Body of pancreas (tissue), 4 donors: Measurements from ENCODE around the gene SLC15A2. TPM values are rescaled to one million over a fixed set of nuclear protein-coding genes. Genes with fewer than 3 reads are reported as not detected.
A peak's percentile ranks its signal among the peaks of the same experiment; 100 is the strongest.
"Not testable (repeated sequence)": the region's sequence is repeated elsewhere in the genome, so short reads cannot be mapped to it uniquely, and the experiment has no call there.

Source experiments
- ATAC-seq: fragments of 150-250 bp; one replicate; pipeline ENCODE4 v1.9.1; 2016
- DNase-seq, 4 donors: peaks; one replicate each; pipeline ENCODE4 v3.0.0-alpha.2; 2019
- H3K27ac ChIP-seq, 4 donors: fragments of 200-600 bp; sonication (generic); 1 replicate in 3 of 4; 2 replicates in 1 of 4; pipeline versions ENCODE4 v1.5.1 to v1.6.1; 2016 to 2019; ENCODE audit warnings: mild to moderate bottlenecking in 1 of 4, mixed read lengths in 1 of 4, moderate library complexity in 1 of 4
- H3K27me3 ChIP-seq, 2 donors: fragments of 200-600 bp; sonication (generic); one replicate each; pipeline ENCODE4 v1.6.0; 2016; ENCODE audit warnings: mild to moderate bottlenecking in 1 of 2
- H3K36me3 ChIP-seq, 2 donors: fragments of 200-600 bp; sonication (generic); replicated peaks in 1 of 2; 2 replicates each; pipeline ENCODE4 v1.5.1; 2016; ENCODE audit warnings: low read depth in 2 of 2; ENCODE audit not compliant: insufficient read depth in 1 of 2
- H3K4me1 ChIP-seq: fragments of 200-600 bp; sonication (generic); one replicate; pipeline ENCODE4 v1.6.0; 2016
- H3K4me3 ChIP-seq, 2 donors: fragments of 200-600 bp; sonication (generic); 1 replicate in 1 of 2; 2 replicates in 1 of 2; pipeline ENCODE4 v1.5.1; 2016 to 2019
- H3K9me3 ChIP-seq, 3 donors: fragments of 200-600 bp; sonication (generic); 1 replicate in 2 of 3; 2 replicates in 1 of 3; pipeline ENCODE4 v1.5.1; 2016
- CTCF ChIP-seq, 7 experiments: fragments of 450-650 bp in 4 of 7; fragments of 200-600 bp in 3 of 7; sonication (generic) in 3 of 7; IDR thresholded peaks; one replicate each; pipeline ENCODE4 v1.5.1; 2016 to 2019; ENCODE audit warnings: antibody characterized with exemption in 7 of 7
- POLR2A ChIP-seq, 3 donors: fragments of 450-650 bp; IDR thresholded peaks; one replicate each; pipeline ENCODE4 v1.6.1; 2016; ENCODE audit warnings: antibody characterized with exemption in 3 of 3, mild to moderate bottlenecking in 2 of 3
- WGBS, 2 donors: methylation state at CpG; one replicate each; pipeline ENCODE4 v1.1.5; 2017; 5-methylcytosine and 5-hydroxymethylcytosine counted together
- intact Hi-C: fragments of 100-400 bp; cut with DNase I; formaldehyde crosslinking; loops from one replicate; pipeline ENCODE4 v1.15.1; 2023
- total RNA-seq, 2 donors: library from RNA; depleted of rRNA; stranded (reverse); fragments of >200 nt; gene quantifications; one replicate each; pipeline ENCODE4 v1.1.0, GENCODE V29; 2016

SLC15A2 gene
- total RNA-seq, 2 donors from 2014 or later = 2.3 TPM

GRCh38 chr3:121918779-121919483 lies 24.7 kb downstream of the SLC15A2 start:
- intact Hi-C loops = no loop called here
- no peak for ATAC-seq
- TF ChIP-seq POLR2A (IDR thresholded peaks at IDR 0.05) (no peak), CTCF (IDR thresholded peaks at IDR 0.05) (no peak)

GRCh38 chr3:121924734-121925133 lies 30.5 kb downstream of the SLC15A2 start:
- H3K27ac ChIP-seq = no peak overlapping the region
- H3K4me3 ChIP-seq = no peak overlapping the region
- intact Hi-C loops = no loop called here
- H3K27me3 ChIP-seq = no peaks in the 10 kb centered on the region
- ATAC-seq (no peak), DNase-seq (no peak)
- no peak for TF ChIP-seq POLR2A (IDR thresholded peaks at IDR 0.05)
- no peak for TF ChIP-seq CTCF (IDR thresholded peaks at IDR 0.05)
- no peaks in the 10 kb centered on the region for H3K9me3 ChIP-seq
- peaks cover 0 to 2% of the 10 kb centered on the region in 2 donors for H3K36me3 ChIP-seq
- H3K4me1 ChIP-seq = no peaks in the 10 kb centered on the region
- 44 to 63% methylated on average over 3 of the region's 3 CpGs for WGBS, 2 donors

More at GRCh38 chr3:121918779-121919483, 24.7 kb downstream of the SLC15A2 start:
- 91 to 95% methylated on average over 19 of the region's 19 CpGs for WGBS, 2 donors
- peaks cover 0 to 2% of the 10 kb centered on the region in 2 donors for H3K36me3 ChIP-seq
- H3K27ac ChIP-seq = no peak overlapping the region
- no peaks in the 10 kb centered on the region for H3K9me3 ChIP-seq
- no peak for DNase-seq
- H3K4me3 ChIP-seq = no peak overlapping the region
- H3K27me3 ChIP-seq = no peaks in the 10 kb centered on the region
- peaks cover 4% of the 10 kb centered on the region for H3K4me1 ChIP-seq

GRCh38 chr3:121926380-121926779 lies 32.2 kb downstream of the SLC15A2 start:
- 93% methylated on average over 1 of the region's 1 CpG; no CpG with 5 or more reads in 1 of the 2 donors for WGBS, 2 donors
- peaks cover 0 to 3% of the 10 kb centered on the region in 2 donors for H3K36me3 ChIP-seq
- no peak overlapping the region for H3K27ac ChIP-seq
- H3K27me3 ChIP-seq = no peaks in the 10 kb centered on the region
- H3K4me1 ChIP-seq = no peaks in the 10 kb centered on the region
- TF ChIP-seq CTCF (IDR thresholded peaks at IDR 0.05) = no peak
- no peak for TF ChIP-seq POLR2A (IDR thresholded peaks at IDR 0.05)
- intact Hi-C loops = no loop called here
- H3K9me3 ChIP-seq = no peaks in the 10 kb centered on the region
- DNase-seq (no peak), ATAC-seq (no peak)
- H3K4me3 ChIP-seq = no peak overlapping the region

- H3K4me3 ChIP-seq, H3K27me3 ChIP-seq, ATAC-seq, H3K9me3 ChIP-seq, H3K27ac ChIP-seq, DNase-seq, intact Hi-C loops, H3K36me3 ChIP-seq: not testable (repeated sequence)
- WGBS, 2 donors = 95% methylated on average over 24 to 29 of the region's 29 CpGs
- peaks cover 24% of the 10 kb centered on the region for H3K4me1 ChIP-seq
Measured at GRCh38 chr3:121938141-121938855, 44.1 kb downstream of the SLC15A2 start.

GRCh38 chr3:121941592-121941991 lies 47.4 kb downstream of the SLC15A2 start:
- ATAC-seq (no peak), DNase-seq (no peak)
- Histone ChIP-seq H3K27me3 (no peaks in the 10 kb centered on the region), H3K4me1 (peaks cover 28% of the 10 kb centered on the region), H3K36me3 (no peaks in the 10 kb centered on the region), H3K4me3 (no peak overlapping the region), H3K27ac (peak overlapping the region in 3 of 4 donors; percentile 56 to 71 (median 71)), H3K9me3 (no peaks in the 10 kb centered on the region)
- WGBS, 2 donors = 25 to 31% methylated on average over 1 of the region's 1 CpG
- no peak for TF ChIP-seq POLR2A (IDR thresholded peaks at IDR 0.05)
- TF ChIP-seq CTCF (IDR thresholded peaks at IDR 0.05) = no peak
- intact Hi-C loops = no loop called here
